Pancreas (tissue), 10 donors: ENCODE data around the gene ALPK3. TPM values are rescaled to one million over a fixed set of nuclear protein-coding genes. Genes with fewer than 3 reads are reported as not detected.

Source experiments
- ATAC-seq, 4 donors: fragments of 200-7000 bp; cut with Tn5 transposase; one replicate each; pipeline versions ENCODE4 v1.8.0 to v1.9.1; 2020; ENCODE audit warnings: mild to moderate bottlenecking in 4 of 4, moderate library complexity in 4 of 4
- DNase-seq, 6 donors: peaks; one replicate each; pipeline ENCODE4 v3.0.0-alpha.2; 2020
- FAIRE-seq: peaks from 2 replicates; lab custom pipeline; 2012; peaks lifted over from hg19 to GRCh38; lab: Jason Lieb, UNC
- H3K27ac ChIP-seq, 4 donors: fragments of 200-600 bp; sonication (generic); 1 replicate in 3 of 4; 2 replicates in 1 of 4; pipeline versions ENCODE4 v1.5.0 to v1.8.0; 2020
- H3K27me3 ChIP-seq, 4 donors: fragments of 200-600 bp; one replicate each; pipeline ENCODE4 v1.8.0; 2021
- H3K36me3 ChIP-seq, 3 donors: fragments of 200-600 bp; sonication (generic) in 1 of 3; one replicate each; pipeline versions ENCODE4 v1.5.0 to v1.8.0; 2020 to 2021
- H3K4me1 ChIP-seq, 3 donors: fragments of 200-600 bp; one replicate each; pipeline ENCODE4 v1.8.0; 2021
- H3K4me3 ChIP-seq, 4 donors: fragments of 200-600 bp; sonication (generic) in 2 of 4; one replicate each; pipeline versions ENCODE4 v1.5.0 to v1.8.0; 2020 to 2021
- H3K9me3 ChIP-seq, 4 donors: fragments of 200-600 bp; one replicate each; pipeline ENCODE4 v1.8.0; 2021
- CTCF ChIP-seq, 4 donors: fragments of 200-600 bp; sonication (generic) in 3 of 4; IDR thresholded peaks; one replicate each; pipeline versions ENCODE4 v1.5.0 to v1.8.0; 2021; ENCODE audit warnings: antibody characterized with exemption in 4 of 4
- WGBS, 2 donors: extraction: QIAGEN DNeasy Blood & Tissue Kit; methylation state at CpG; one replicate each; pipeline ENCODE4 v1.1.7; 2013; 5-methylcytosine and 5-hydroxymethylcytosine counted together
- intact Hi-C, 3 donors: fragments of 100-400 bp; cut with DNase I; formaldehyde crosslinking; loops; one replicate each; pipeline versions ENCODE4 v1.11.1 to v1.14.2; 2022
- polyA plus RNA-seq, 2 donors: library from polyadenylated mRNA; stranded (reverse); fragments of 200-250 nt; gene quantifications; one replicate each; pipeline ENCODE4 v1.2.3, GENCODE V29; 2013
- total RNA-seq, 6 donors: library from RNA; stranded (reverse); fragmentation: NEBNext Ultra II Directional in 4 of 6; extraction: Animal tissue kit (Norgen Biotek cat#: 25700) in 4 of 6; gene quantifications; one replicate each; pipeline versions ENCODE4 v1.2.1 to v1.2.4, GENCODE V29; 2021 to 2023
- donor health status: healthy with polysubstance abuse.
- donor health status: DM: no; HTN: no; CAD: no; lungs with moderate emphysema.
- donor health status: DM: no; HTN: no; CAD: no.
- donor health status: control.
- donor health status: control.
- donor health status: Bipolar disorder and iron deficiency.
- donor health status: DM: yes; HTN: yes; CAD: no.
- donor health status: DM: no; HTN: no; CAD: no.
- donor health status: DM: no; HTN: no; CAD: no.
- donor health status: DM: yes; HTN: yes; CAD: no.

ALPK3 gene
- total and polyA plus RNA-seq, 8 donors = 3.2 to 23.7 (median 9.3) TPM

GRCh38 chr15:84883916-84884781, 67.0 kb downstream of the ALPK3 start, which contains the start of gene SLC28A1:
Gene SLC28A1 (plus strand): TSS chr15:84884662. CDS start chr15:84887761, 3,099 bp downstream.
- Histone ChIP-seq H3K27ac (peak within 1 kb of the TSS; percentile 35 to 80 (median 60)), H3K9me3 (no peaks in the 10 kb centered on the region), H3K27me3 (no peaks in the 10 kb centered on the region), H3K4me1 (peaks cover 0 to 3% (median 0%) of the 10 kb centered on the region in 3 donors), H3K4me3 (no peak within 1 kb of the TSS), H3K36me3 (no peaks in the 10 kb centered on the region)
- FAIRE-seq (no peak), DNase-seq (peak in 1 of 6 donors; percentile 41), ATAC-seq (peak; percentile 14 to 63 (median 31))
- no peak for TF ChIP-seq CTCF (IDR thresholded peaks at IDR 0.05)
- intact Hi-C loops = loop anchor here in 1 of 3 donors (5.0 kb wide), 1 partner anchor 62 kb away; no protein-coding TSS in a partner anchor
- WGBS, 2 donors = 64 to 69% methylated on average over 11 of the region's 11 CpGs

- FAIRE-seq (no peak), ATAC-seq (peak in 1 of 4 donors; percentile 24), DNase-seq (no peak)
- H3K36me3 ChIP-seq = no peaks in the 10 kb centered on the region
- no peak for TF ChIP-seq CTCF (IDR thresholded peaks at IDR 0.05)
- H3K4me1 ChIP-seq = peaks cover 0 to 3% (median 0%) of the 10 kb centered on the region in 3 donors
- no peaks in the 10 kb centered on the region for H3K9me3 ChIP-seq
- WGBS, 2 donors = 74 to 76% methylated on average over 7 of the region's 7 CpGs
- no peaks in the 10 kb centered on the region for H3K27me3 ChIP-seq
- peak overlapping the region in 2 of 4 donors; percentile 63 to 67 for H3K27ac ChIP-seq
- H3K4me3 ChIP-seq = no peak overlapping the region
- intact Hi-C loops = no loop called here
Observed at GRCh38 chr15:84885801-84886200, 68.6 kb downstream of the ALPK3 start.

GRCh38 chr15:84886211-84886983, 69.2 kb downstream of the ALPK3 start:
- peaks cover 0 to 3% (median 0%) of the 10 kb centered on the region in 3 donors for H3K4me1 ChIP-seq
- no peaks in the 10 kb centered on the region for H3K36me3 ChIP-seq
- no peak overlapping the region for H3K4me3 ChIP-seq
- no peaks in the 10 kb centered on the region for H3K9me3 ChIP-seq
- peak overlapping the region in 2 of 4 donors; percentile 63 to 67 for H3K27ac ChIP-seq
- 68 to 76% methylated on average over 14 of the region's 14 CpGs for WGBS, 2 donors
- no peaks in the 10 kb centered on the region for H3K27me3 ChIP-seq
- DNase-seq (peak in 1 of 6 donors; percentile 29), FAIRE-seq (no peak), ATAC-seq (peak in 3 of 4 donors; percentile 49 to 66 (median 61))
- no peak for TF ChIP-seq CTCF (IDR thresholded peaks at IDR 0.05)
- intact Hi-C loops = no loop called here

GRCh38 chr15:84886984-84887299, 69.8 kb downstream of the ALPK3 start:
- intact Hi-C loops = no loop called here
- H3K27me3 ChIP-seq = no peaks in the 10 kb centered on the region
- peak overlapping the region in 2 of 4 donors; percentile 63 to 67 for H3K27ac ChIP-seq
- no peak for ATAC-seq
- no peak for DNase-seq
- no peaks in the 10 kb centered on the region for H3K9me3 ChIP-seq
- no peak for TF ChIP-seq CTCF (IDR thresholded peaks at IDR 0.05)
- peaks cover 0 to 3% (median 0%) of the 10 kb centered on the region in 3 donors for H3K4me1 ChIP-seq
- 42 to 49% methylated on average over 1 of the region's 1 CpG for WGBS, 2 donors
- H3K36me3 ChIP-seq = no peaks in the 10 kb centered on the region
- no peak for FAIRE-seq
- no peak overlapping the region for H3K4me3 ChIP-seq
